Measurements from ENCODE around the gene VWA3B.

VWA3B gene

DNA sequence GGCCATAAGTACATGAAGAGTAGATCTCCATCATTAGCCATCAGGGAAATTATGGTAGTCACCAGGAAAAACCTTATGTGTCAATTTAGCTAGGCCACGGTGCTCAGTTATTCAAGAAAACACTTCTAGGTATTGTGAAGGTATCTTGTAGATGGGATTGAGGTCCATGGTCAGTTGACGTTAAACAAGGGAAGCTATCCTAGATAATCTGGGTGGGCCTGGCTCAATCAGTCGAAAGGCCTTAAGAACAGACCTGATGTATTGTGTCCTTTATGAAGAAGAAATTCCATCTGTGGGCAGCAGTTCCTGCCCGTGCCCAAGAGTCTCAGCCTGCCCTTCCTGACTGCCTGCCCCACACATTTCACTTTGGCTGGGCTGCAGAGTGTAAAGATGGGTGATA, 242.6 kb downstream of the VWA3B start:
- FAIRE-seq = no peak
- DNase-seq (ENCODE audit: low spot score) = no peak

DNA sequence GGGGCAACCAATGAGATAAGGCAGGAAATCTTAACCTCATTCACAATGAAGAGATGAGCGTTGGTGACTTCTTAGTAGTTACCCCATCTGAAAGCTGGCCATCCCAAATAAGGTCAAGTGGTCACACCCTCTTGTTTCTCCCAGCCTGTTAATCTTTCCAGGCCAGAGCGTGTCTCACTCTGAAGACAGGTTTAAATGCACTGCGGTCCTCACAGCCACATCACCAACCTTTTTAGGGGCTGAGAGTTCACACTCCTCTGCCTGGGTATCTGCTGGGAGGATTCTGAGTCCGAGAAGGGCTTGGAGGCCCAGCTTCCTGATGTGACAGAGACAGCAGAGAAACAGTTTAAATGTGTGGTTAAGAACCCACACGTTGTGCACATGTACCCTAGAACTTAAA, 246.0 kb downstream of the VWA3B start:
- FAIRE-seq (no peak), DNase-seq (ENCODE audit: low spot score) (no peak)

DNA sequence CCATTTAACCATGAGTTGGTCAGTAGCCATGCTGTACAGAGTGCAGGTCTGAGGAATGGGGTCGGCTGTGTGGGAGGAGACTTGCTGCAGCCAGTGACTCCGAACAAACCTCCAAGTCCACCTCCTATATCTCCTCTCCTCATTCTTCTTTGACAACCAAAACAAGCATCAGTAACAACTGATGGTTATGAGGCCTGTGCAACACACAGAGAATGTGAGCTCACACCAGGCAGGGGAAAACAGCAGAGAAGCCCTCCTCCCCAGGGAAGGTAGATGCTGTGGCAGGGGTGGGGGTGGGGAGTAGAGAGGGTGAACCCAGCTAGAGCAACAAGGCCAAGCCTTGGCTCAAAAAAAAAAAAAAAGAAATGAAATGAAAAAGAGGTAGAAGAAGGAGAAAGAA, 247.0 kb downstream of the VWA3B start:
- FAIRE-seq (no peak), DNase-seq (ENCODE audit: low spot score) (peak; percentile 21)

DNA sequence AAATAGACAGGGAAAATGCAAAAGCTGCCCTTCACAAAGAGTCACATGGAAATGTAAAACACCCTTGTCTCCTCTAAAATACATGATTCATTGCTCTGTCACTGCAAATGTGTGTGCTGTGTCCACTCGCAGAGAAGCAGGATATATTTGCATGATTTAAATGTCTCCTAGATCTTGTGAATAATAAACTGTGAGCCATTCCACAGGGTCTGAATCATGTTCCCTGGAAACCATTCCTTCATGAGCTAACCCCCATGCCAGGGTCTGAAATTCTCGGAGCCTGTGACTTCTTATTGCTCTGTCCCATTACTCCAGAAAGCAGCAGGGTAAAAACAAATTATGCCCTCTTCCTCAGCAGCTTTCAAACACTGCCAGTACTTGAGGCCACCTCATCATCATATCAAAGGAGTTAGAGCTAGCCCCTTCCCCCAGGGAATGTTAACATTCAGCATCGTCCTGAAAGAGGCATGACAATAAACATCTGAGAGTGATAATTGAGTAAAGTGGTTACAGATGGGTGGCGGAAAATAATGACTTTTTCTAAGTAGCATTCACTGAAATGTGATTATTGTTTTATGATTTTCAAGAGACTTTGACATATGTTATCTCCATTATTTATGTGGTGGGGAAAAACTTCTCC, 247.6 kb downstream of the VWA3B start:
- DNase-seq (ENCODE audit: low spot score) (peak; percentile 93), FAIRE-seq (peak; percentile 97)

DNA sequence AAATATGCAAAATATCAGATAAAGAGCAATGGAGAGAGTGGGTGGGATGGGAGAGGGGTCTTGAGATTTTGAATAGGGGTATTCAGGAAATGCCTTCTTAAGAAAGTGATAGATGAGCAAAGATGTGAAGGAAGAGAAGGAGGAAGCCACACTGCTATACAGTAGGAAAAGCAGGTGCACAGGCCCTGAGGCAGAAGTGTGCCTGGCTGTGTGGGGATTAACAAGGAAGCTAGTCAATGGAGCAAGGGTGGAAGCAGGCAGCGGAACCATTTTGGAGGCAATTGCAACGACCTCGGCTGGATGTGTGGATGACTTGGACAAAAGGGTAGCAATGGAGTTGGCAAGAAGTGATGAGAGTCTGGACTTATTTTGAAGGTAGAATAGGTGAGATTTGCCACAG, 248.3 kb downstream of the VWA3B start:
- no peak for DNase-seq (ENCODE audit: low spot score)
- FAIRE-seq = no peak

DNA sequence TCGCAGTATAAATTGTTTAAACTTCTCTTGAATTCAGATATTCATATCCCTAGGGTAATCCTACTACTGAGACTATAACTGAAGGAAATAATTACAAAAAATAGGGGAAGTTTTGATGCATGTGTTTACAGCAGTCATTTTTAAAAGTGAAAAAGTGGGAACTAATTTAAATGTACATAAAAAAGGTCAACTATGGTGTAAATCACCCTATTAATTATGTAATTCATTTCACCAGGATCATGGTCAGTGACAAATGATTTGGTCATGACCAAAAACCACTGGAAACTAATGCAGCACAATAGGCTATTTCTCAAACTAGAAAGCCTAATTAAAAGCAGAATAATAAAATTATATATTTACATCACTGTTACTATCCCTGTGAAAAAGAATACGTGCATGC, 254.3 kb downstream of the VWA3B start:
- FAIRE-seq (no peak), DNase-seq (ENCODE audit: low spot score) (no peak)

DNA sequence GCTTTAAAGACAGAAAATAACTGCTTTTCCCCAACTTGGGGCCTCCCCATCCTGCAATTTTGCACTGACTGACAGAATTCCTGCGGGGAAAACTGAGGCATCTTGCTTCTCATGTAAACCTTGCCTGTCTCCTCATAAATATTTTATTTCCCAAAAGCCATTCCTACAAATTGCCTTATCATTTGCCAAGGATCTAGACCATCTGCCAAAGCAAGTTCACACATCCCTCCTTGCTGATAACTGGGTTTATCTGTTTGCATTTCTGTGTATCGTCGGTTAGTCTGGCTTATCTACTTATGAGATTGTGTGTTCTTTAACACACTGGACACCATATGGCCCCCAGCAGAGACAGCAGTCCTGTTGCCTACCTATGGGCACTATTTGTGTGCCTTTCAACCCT, 256.3 kb downstream of the VWA3B start:
- FAIRE-seq (no peak), DNase-seq (ENCODE audit: low spot score) (no peak)

DNA sequence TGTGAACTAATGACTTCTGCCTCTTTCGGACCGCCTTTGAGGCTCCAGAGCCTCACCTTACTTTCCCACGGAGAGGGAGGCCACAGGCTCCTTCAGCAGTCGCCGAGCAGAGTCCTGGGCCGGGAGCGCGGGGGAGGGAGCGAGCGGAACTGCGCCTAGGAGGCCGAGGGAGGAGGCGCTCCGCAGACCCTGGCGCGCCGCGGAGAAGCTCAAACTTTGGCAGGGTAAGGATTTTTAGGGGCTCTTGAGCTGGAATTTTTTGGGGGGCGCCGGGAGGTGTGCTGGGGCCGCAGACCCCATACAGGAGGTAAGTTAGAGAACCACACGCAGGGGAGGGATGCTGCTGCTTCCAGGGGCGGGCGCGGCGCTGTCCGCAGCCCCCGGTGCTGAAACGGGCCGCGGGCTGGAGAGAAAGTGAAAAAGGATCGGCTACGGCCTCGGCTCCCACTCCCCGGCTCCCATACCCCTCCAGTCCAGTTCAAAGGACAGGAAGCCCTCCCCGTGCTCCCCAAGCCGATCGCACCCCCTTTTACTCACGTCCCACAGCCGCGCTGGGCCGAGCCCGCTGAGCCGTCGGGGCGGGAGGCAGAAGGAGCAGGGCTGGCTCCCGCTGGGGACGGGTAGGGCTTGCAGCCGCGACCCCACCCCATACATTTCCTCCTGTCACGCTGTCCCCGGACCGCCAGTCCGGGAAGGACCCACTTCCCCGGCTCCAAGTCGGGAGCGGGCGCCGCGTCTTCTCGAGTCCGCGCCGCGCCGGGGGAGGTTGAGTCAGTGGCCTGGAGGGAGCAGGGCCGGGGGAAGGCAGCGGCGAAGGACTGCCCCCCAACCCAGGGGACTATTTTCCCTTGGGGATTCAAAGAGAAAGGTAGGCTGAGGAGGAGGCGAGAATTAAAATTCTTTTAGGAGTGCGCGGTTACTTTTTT, 259.6 kb downstream of the VWA3B start, which contains the start of gene CNGA3:
Gene CNGA3 (plus strand): TSS at position 146 of the 926 bp plus-strand sequence. CDS start 23,520 bp downstream, outside the sequence.
- FAIRE-seq = no peak
- no peak for DNase-seq (ENCODE audit: low spot score)

DNA sequence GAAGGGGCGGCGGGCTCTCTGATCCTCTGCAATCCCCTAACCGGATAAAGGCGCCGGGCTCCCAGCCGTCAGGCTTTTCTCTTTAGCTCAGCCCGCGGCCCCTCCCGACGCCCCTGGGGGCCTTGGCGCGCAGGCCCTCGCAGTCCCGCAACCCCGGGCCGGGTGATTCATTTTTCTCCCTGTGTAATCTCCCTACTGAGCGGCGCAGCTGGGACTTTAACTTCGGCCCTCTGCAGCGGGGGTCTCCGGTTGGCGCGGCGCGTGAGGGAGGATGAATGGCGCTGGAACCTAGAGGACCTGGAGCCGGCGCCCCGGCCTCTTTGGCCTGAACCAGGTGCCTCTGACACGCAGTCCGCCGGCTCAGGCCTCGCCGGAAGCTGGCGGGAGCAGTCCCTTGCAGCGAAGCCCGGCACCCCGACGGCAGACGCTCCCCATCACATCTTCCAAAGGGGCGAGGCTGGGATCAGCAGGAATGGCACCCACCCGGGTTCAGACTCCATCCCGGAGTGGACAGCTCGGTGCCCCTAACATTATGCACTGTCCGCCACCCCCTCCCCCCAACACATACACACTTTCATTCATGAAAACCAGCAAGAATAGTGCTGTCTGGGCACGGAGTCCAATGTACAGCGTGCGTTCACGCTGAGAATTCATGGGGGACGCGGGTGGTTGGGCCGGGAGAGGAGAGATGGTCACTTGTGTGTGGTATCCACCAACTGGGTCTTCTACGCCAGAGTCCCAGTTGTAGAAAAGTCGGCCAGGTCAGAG, 260.5 kb downstream of the VWA3B start:
- no peak for DNase-seq (ENCODE audit: low spot score)
- no peak for FAIRE-seq

DNA sequence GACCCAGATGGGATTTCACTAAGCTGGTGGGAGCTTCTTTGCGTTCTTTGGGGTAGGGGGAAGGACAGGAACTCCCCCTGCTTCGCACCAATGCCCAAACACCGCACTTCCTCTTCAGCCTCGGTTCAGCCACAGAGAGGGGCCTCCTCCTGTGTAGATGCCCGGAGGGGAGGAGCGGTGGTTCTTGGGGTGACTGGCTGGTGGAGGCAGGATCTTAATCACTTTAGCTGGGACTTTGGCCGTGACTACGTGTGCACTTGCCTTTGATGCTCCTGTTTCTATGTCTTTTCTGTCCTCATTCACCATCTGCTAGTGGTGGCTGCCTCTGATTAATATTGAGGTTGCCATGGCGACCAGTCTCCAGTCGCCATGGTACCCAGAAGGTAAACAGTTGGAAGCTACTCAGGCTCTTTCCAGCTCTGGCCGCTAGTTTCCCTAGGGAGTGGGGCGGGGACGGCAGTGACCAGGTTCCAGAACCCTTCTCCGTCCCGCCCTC, 261.1 kb downstream of the VWA3B start:
- peak; percentile 14 for DNase-seq (ENCODE audit: low spot score)
- no peak for FAIRE-seq

DNA sequence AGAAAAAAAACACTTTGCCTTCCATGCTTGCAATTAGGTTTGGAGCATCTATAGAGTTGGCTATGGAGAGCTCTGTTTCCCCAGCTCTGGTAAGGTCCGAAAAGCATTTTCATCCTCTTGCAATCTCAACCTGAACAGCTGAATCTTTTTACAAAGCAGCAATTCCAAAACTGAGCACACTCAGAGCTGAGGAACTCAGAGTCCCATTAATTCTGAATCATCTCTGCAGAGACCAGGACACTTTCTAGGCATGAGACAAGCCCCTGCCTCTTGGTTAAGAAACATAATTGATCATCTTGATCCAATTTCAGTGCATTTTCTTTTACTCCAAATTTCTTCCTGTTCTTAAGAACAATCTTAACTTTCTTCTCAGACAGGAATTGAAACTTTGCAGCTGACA, 263.4 kb downstream of the VWA3B start:
- no peak for FAIRE-seq
- DNase-seq (ENCODE audit: low spot score) = no peak

DNA sequence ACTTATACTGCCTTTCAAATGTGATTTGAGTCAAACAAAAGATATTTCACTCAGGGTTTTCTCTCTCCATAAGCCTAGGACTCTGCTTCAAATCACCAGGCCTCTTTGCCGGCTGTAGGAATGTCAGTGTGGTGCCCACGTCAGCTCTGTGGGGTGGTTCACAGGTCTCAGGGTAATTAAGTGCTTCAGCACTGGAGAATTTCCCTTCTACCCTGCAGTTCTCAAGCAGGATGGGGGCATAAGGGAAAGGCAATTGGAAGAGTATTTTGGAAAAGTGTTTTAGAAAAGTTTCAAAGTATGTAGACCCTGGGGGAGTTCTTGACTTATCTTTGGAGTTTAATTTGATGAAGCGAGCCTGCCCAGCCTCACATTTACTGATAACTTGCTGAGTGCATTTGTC, 268.9 kb downstream of the VWA3B start:
- DNase-seq (ENCODE audit: low spot score) (no peak), FAIRE-seq (no peak)

DNA sequence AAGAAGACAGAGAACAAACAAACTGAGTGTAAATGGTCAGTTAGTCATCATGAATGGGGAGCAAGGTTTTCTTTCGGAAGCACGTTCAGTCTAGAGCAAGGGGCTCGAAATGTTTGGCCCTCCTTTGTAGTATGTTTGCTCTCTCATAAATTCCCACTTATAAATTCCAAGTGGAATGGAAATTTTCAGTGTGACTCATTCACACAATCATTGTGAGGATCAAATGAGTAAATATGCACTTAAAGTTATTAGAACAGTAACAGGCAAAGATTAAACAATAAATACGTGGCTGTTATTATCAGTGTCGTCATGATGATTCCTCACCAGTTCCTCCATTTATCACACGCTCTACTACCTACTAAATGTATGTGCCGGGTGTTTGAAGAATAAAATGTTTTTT, 269.8 kb downstream of the VWA3B start:
- no peak for DNase-seq (ENCODE audit: low spot score)
- no peak for FAIRE-seq

DNA sequence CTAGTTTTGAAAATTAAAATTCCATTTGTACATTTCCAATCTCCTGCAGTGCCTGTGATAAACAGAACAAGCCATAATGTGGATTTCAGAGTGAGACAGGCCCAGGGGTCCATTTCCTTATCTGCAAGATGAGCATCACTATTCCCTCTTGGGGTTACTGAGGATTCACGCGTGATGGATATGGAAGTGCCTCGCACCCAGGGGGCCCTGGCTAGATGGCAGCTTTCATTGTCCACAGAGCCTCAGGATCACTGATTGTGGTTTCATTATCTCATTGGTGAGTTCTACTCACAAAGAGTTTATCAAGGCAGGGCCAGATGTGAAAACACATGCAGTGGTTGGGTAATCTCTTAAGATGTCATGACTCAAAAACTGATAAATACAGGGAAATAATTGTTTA, 270.9 kb downstream of the VWA3B start:
- FAIRE-seq (no peak), DNase-seq (ENCODE audit: low spot score) (no peak)

DNA sequence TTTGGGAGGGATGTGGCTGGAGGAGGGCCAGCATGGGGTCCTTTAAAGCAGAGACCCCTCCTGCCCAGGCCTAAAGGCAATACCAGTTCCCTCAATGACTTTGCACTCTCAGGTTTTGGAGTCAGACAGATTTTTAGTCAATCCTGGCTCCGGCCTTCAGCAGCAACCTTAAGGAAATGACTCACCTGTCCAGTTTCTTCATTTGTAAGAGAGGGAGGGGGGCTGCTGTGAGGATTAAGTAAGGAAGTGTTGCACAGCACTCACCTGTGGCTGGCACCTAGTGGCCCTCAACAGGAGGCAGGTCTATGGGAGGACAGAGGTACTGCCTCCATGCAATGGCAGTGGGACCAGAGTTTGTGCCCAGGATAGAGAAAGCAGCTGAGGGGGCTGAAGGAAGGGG, 273.0 kb downstream of the VWA3B start:
- DNase-seq (ENCODE audit: low spot score) (no peak), FAIRE-seq (no peak)

Data from RCC 7860 (cell line).